BJ (cell line): ENCODE results near the gene CTTNBP2. TPM values are rescaled to one million over a fixed set of nuclear protein-coding genes. Genes with fewer than 3 reads are reported as not detected.

Experiments
- CTCF ChIA-PET: fragments of 350-600 bp; formaldehyde crosslinking; extraction: SDS; loops from one replicate; lab custom pipeline; 2021; ENCODE audit warnings: antibody characterized with exemption, inconsistent platforms; lab: Yijun Ruan, JAX
- POLR2A ChIA-PET: fragments of 300-600 bp; sonication (Branson Sonifier 250); formaldehyde crosslinking; extraction: SDS; loops from one replicate; lab custom pipeline; 2021; ENCODE audit warnings: antibody characterized with exemption; lab: Charles Lee
- DNase-seq: peaks from one replicate; pipeline ENCODE4 v3.0.0-alpha.2; 2011; ENCODE audit warnings: low read depth
- H3K27me3 ChIP-seq: 2 replicates; pipeline ENCODE4 v1.6.0; 2011; ENCODE audit warnings: low read length; ENCODE audit not compliant: control insufficient read depth, insufficient read depth
- H3K36me3 ChIP-seq: 2 replicates; pipeline ENCODE4 v1.5.1; 2011; ENCODE audit warnings: low read length; ENCODE audit not compliant: control insufficient read depth, insufficient read depth
- H3K4me3 ChIP-seq: 2 replicates; pipeline ENCODE4 v1.5.1; 2011; ENCODE audit warnings: low read depth, mild to moderate bottlenecking, control low read depth, low read length
- polyA plus RNA-seq: library from polyadenylated mRNA; depleted of rRNA; stranded (reverse); fragments of >200 nt; gene quantifications from 2 replicates; pipeline ENCODE4 v1.2.3, GENCODE V29; 2011
- TF ChIP-seq, protein P1 (sequence below): IDR thresholded peaks from 2 replicates; pipeline ENCODE4 v1.5.1; 2011; ENCODE audit warnings: low read depth, mild to moderate bottlenecking, control low read depth, inconsistent platforms, low read length, moderate library complexity; ENCODE audit not compliant: insufficient read depth

Gene CTTNBP2
- polyA plus RNA-seq, 1 experiment, result 0.34 TPM

DNA sequence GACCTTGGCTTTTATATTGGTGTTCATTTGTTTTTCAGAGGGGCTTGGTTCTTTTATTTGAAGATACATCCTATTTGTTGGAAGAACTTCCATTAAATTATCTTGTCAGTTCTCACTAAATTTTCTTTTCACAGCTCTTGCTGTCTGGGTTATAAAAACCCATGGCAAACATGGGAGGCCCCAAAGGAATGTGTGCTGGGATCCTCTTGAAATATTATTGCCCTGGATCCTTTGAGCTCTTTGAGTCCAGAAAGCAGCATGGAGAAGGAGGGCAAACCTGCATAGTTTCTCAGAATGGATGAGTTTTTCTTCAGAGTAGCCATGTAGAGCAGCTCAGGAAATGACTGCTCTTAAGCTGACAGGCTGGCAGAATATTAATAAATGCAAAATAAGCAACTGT is 187.4 kb downstream of the CTTNBP2 start:
- Histone ChIP-seq H3K27me3 (peaks cover 2% of the 10 kb centered on the region; the same call in 1 of the 2 replicates), H3K4me3 (no peak overlapping the region), H3K36me3 (no peaks in the 10 kb centered on the region)
- DNase-seq, result no peak
- CTCF ChIA-PET, result interaction anchor here (2.1 kb wide), 1 partner anchor 10 kb away, joined by 5 read pairs; no protein-coding TSS in a partner anchor
- POLR2A ChIA-PET, result no interaction called here
- TF ChIP-seq, protein P1, sequence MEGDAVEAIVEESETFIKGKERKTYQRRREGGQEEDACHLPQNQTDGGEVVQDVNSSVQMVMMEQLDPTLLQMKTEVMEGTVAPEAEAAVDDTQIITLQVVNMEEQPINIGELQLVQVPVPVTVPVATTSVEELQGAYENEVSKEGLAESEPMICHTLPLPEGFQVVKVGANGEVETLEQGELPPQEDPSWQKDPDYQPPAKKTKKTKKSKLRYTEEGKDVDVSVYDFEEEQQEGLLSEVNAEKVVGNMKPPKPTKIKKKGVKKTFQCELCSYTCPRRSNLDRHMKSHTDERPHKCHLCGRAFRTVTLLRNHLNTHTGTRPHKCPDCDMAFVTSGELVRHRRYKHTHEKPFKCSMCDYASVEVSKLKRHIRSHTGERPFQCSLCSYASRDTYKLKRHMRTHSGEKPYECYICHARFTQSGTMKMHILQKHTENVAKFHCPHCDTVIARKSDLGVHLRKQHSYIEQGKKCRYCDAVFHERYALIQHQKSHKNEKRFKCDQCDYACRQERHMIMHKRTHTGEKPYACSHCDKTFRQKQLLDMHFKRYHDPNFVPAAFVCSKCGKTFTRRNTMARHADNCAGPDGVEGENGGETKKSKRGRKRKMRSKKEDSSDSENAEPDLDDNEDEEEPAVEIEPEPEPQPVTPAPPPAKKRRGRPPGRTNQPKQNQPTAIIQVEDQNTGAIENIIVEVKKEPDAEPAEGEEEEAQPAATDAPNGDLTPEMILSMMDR, result no peak

DNA sequence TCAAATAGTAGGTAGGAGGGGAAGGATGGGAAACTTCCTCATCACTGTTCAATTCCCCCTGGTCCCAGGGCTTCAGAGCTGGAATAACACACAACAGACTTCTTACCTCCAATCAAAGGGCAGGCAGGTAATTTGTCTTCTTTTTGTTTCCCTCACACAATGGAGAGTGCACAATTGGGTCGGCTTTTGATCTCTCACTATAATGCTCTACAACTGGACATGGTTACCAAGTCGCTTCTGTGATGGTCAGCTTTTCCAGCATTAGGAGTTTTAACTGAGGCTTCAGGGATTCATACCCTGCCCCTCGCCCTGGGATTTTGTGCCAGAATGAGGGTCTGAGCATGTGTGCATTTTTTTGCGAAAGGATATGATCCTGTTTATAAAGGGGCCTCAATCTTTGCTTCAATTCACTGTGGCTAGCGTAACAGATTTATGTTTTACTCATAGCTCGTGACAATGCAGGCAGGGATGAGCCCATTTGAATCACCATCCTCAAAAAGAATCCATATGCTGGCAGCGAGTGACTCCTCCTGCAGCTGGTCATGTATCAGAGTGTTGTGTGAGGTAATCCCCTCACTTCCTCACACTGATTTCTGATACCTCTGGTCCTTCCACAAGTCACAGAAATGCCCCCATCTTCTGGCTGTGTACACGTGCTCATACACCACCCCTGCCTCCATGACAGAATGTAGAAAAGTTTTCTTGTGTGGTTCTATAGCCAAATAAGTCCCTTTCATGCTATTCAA is 189.6 kb downstream of the CTTNBP2 start:
- ChIA-PET POLR2A (no interaction called here), CTCF (no interaction called here)
- TF ChIP-seq, protein P1, result no peak
- peaks cover 4% of the 10 kb centered on the region for H3K27me3 ChIP-seq
- H3K36me3 ChIP-seq, result no peaks in the 10 kb centered on the region
- no peak for DNase-seq
- H3K4me3 ChIP-seq, result no peak overlapping the region

DNA sequence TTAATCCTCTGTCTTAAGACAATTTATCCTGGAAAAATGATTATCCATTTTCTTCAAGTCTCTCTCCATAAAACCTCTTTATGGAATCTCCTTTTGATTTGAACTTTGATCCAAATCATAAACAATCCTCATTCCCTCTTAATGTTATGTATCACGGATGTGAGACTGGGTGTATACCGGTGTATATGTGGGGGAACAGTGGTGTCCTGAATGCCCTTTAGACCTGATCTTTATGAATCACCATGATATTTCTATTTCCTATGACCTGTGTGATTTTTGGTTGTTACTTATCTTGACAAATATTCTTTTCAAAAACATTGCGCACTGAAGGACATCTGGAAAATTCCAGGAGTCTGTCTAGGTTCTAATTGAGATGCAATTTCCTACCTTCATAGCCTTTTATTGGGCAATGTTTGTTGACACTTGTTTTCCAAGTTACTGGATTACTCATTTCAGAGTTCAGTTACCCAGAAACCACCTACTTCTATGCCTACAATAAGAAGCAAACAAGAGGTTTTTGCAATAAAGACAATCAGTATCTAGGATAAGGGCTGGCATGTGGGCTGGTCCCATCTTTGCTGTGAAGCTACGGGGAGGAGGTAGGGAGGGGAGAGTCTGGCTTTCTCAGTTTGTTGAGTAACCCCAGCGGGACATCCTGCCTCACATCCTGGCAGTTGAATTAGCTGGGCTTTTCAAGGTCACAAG is 190.4 kb downstream of the CTTNBP2 start:
- peaks cover 4% of the 10 kb centered on the region for H3K27me3 ChIP-seq
- H3K4me3 ChIP-seq, result no peak overlapping the region
- TF ChIP-seq, protein P1, result no peak
- no peaks in the 10 kb centered on the region for H3K36me3 ChIP-seq
- POLR2A ChIA-PET, result no interaction called here
- DNase-seq, result no peak
- CTCF ChIA-PET, result no interaction called here

DNA sequence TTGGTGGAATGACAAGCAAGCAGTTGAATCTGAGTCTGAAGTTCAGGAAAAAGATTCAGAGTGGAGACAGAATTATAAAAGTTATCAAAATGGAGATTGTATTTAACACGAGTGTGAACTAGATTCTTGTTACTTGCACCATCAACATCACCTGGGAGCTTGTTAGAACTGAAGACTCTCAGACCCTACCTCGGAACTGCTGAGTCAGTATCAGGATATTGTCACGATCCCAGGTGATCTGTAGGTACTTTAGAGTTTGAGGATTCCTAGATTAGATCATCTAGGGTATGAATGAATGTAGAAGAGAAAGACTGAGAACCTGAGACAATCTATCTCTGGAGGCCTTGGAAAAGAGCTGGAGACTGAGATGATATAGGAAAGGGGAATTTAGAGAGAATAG is 194.1 kb downstream of the CTTNBP2 start:
- ChIA-PET POLR2A (no interaction called here), CTCF (no interaction called here)
- no peaks in the 10 kb centered on the region for H3K36me3 ChIP-seq
- peaks cover 6% of the 10 kb centered on the region for H3K27me3 ChIP-seq
- TF ChIP-seq, protein P1, result no peak
- no peak overlapping the region for H3K4me3 ChIP-seq
- DNase-seq, result no peak
